HG03095 (cell line): ENCODE measurements around the gene POSTN.

Source experiments
- ATAC-seq: cut with Tn5 transposase; IDR thresholded peaks from one replicate; pipeline ENCODE4 v1.9.1; 2021; ENCODE audit warnings: moderate library complexity; ENCODE audit not compliant: unreplicated experiment

Gene POSTN

GRCh38 chr13:37515226-37515625, 83.3 kb downstream of the POSTN start:
- no peak for ATAC-seq
